Activated T-cell treated with anti-CD3 and anti-CD28 coated beads for 4 hours (primary cell): ENCODE measurements around the gene ASB2.
A peak's percentile ranks its signal among the peaks of the same experiment; 100 is the strongest.

Experiments used
- DNase-seq: peaks from one replicate; pipeline ENCODE4 v3.0.0-alpha.2; 2020

Gene ASB2

GRCh38 chr14:93945070-93945399, 31.3 kb downstream of the ASB2 start:
- DNase-seq, result no peak

- DNase-seq, result no peak
Measured at GRCh38 chr14:93944348-93945069, 31.9 kb downstream of the ASB2 start.

- no peak for DNase-seq
Measured at GRCh38 chr14:93943930-93944329, 32.4 kb downstream of the ASB2 start.

GRCh38 chr14:93943052-93943451, 33.3 kb downstream of the ASB2 start:
- no peak for DNase-seq

GRCh38 chr14:93941293-93941910, 35.0 kb downstream of the ASB2 start:
- no peak for DNase-seq

GRCh38 chr14:93940437-93940836, 35.9 kb downstream of the ASB2 start:
- no peak for DNase-seq

GRCh38 chr14:93939304-93940229, 36.8 kb downstream of the ASB2 start:
- DNase-seq, result peak; percentile 90

- no peak for DNase-seq
Measured at GRCh38 chr14:93938751-93939303, 37.5 kb downstream of the ASB2 start.

GRCh38 chr14:93937519-93937918, 38.9 kb downstream of the ASB2 start:
- no peak for DNase-seq

- no peak for DNase-seq
Measured at GRCh38 chr14:93936926-93937325, 39.4 kb downstream of the ASB2 start.

- DNase-seq, result no peak
Measured at GRCh38 chr14:93936245-93936644, 40.1 kb downstream of the ASB2 start.

- DNase-seq, result no peak
Measured at GRCh38 chr14:93935213-93935612, 41.2 kb downstream of the ASB2 start.

- no peak for DNase-seq
Measured at GRCh38 chr14:93932642-93933041, 43.7 kb downstream of the ASB2 start.

- DNase-seq, result no peak
Measured at GRCh38 chr14:93930989-93931307, 45.4 kb downstream of the ASB2 start.

- no peak for DNase-seq
Measured at GRCh38 chr14:93930296-93930988, 45.9 kb downstream of the ASB2 start.

GRCh38 chr14:93929657-93930056, 46.7 kb downstream of the ASB2 start:
- no peak for DNase-seq

GRCh38 chr14:93929048-93929535, 47.3 kb downstream of the ASB2 start:
- no peak for DNase-seq

- no peak for DNase-seq
Measured at GRCh38 chr14:93928184-93929047, 48.0 kb downstream of the ASB2 start.

- no peak for DNase-seq
Measured at GRCh38 chr14:93927800-93928145, 48.6 kb downstream of the ASB2 start.

- DNase-seq, result no peak
Measured at GRCh38 chr14:93926873-93927799, 49.2 kb downstream of the ASB2 start, which contains the start of gene FAM181A. Gene FAM181A (plus strand): TSS chr14:93927344. CDS start chr14:93928286, 942 bp downstream.
